Prostate gland (tissue), 2 donors: Measurements from ENCODE around the gene PRPF38A.

Experiments used
- CTCF ChIP-seq, 4 experiments: fragments of 200-600 bp in 2 of 4; fragments of 450-650 bp in 2 of 4; sonication (generic) in 2 of 4; IDR thresholded peaks; 1 replicate in 3 of 4; 2 replicates in 1 of 4; pipeline ENCODE4 v1.5.1; 2016 to 2019; ENCODE audit warnings: antibody characterized with exemption in 4 of 4, mild to moderate bottlenecking in 2 of 4, moderate library complexity in 2 of 4
- POLR2A ChIP-seq: fragments of 450-650 bp; IDR thresholded peaks from one replicate; pipeline ENCODE4 v1.6.1; 2016; ENCODE audit warnings: antibody characterized with exemption, mild to moderate bottlenecking
- POLR2AphosphoS5 ChIP-seq: sonication (generic); formaldehyde crosslinking; IDR thresholded peaks from one replicate; pipeline ENCODE4 v1.6.1; 2017; ENCODE audit warnings: antibody characterized with exemption

- TF ChIP-seq POLR2A = no peak
- no peak for TF ChIP-seq CTCF (IDR thresholded peaks at IDR 0.05)
- TF ChIP-seq POLR2AphosphoS5 = no peak
Measured at GRCh38 chr1:52356818-52357355, 47.5 kb upstream of the PRPF38A start.
